GM19025 (cell line): ENCODE results near the gene POPDC2.
"Not testable (repeated sequence)": the region's sequence is repeated elsewhere in the genome, so short reads cannot be mapped to it uniquely, and the experiment has no call there.

Experiments used
- ATAC-seq: cut with Tn5 transposase; IDR thresholded peaks from one replicate; pipeline ENCODE4 v1.9.1; 2021; ENCODE audit warnings: mild to moderate bottlenecking, low read depth, moderate library complexity; ENCODE audit not compliant: unreplicated experiment

The POPDC2 gene

DNA sequence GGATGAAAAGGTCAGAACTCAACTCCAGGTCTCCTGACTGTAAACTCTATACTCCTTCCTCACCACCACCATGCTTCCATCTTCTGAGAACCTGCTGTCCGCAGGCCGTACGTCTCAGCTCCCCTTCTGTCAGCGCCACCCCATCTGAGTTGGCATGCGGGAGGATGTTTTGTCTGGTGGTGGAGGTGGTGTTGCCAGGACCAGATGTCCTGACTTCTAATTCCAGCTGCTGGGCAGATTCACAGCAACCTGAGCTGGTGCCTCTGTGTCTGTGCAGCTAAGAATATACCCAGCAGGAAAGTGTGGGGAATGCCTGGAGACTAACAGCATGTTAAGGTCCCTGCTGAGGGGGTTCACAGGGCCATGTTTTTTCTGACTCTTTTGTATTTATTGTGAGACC, 39.5 kb downstream of the POPDC2 start:
- no peak for ATAC-seq

DNA sequence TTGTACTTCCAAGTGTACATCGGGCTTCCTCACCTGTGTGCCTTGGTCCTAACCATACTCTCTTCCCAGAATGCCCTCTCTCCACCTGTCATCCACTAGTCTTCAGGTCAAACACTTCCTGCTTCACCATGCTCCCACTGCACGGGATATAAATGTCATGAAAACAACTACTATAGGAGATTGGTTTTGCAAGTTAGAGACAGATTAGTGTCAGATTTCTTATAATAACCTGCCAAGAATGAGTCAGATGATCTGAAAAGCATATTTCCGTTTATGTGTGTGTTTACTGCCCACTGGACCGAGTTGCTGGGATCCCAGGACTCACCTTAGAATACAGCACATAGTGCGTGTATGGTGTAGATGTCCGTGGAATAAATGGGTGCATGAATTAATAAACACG, 41.3 kb downstream of the POPDC2 start:
- ATAC-seq, result no peak

GRCh38 chr3:119616056-119616455, 44.3 kb downstream of the POPDC2 start:
- ATAC-seq, result no peak

GRCh38 chr3:119613872-119614271, 46.5 kb downstream of the POPDC2 start:
- ATAC-seq, result peak; percentile 41

- peak; percentile 62 for ATAC-seq
Measured at GRCh38 chr3:119613201-119613600, 47.2 kb downstream of the POPDC2 start.

DNA sequence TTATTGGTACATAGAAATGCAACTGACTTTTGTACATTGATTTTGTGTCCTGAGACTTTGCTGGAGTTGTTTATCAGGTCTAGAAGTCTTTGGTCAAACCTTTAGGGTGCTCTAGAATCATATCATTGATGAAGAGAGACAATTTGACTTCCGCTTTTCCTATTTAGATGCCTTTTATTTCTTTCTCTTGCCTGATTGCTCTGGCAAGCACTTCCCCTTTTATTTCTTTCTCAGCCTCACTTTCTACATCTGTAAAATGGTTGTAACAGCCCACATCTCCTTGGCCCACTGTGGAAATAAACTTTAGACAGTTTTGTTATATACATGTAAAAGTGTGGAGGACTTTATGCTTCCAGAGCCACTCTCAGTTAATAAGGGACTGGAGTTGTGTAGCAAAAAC, 48.7 kb downstream of the POPDC2 start:
- no peak for ATAC-seq

DNA sequence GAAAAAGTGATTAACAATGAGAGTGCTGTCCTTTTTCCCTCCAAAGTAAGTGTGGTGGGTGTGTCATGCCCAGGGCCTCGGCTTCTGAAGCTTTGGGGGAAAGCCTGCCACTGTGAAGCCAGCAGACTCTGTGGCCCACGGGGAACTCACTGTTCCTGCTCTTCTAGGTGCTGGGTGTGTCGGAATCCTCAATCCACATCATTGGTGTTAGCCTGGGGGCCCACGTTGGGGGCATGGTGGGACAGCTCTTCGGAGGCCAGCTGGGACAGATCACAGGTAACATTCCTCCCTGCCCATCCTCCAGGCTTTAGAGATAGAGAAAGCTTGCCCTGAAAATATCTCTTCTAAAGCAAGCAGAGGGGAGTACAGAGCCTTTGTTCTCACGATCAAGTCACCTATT, 51.1 kb downstream of the POPDC2 start:
- ATAC-seq, result no peak

DNA sequence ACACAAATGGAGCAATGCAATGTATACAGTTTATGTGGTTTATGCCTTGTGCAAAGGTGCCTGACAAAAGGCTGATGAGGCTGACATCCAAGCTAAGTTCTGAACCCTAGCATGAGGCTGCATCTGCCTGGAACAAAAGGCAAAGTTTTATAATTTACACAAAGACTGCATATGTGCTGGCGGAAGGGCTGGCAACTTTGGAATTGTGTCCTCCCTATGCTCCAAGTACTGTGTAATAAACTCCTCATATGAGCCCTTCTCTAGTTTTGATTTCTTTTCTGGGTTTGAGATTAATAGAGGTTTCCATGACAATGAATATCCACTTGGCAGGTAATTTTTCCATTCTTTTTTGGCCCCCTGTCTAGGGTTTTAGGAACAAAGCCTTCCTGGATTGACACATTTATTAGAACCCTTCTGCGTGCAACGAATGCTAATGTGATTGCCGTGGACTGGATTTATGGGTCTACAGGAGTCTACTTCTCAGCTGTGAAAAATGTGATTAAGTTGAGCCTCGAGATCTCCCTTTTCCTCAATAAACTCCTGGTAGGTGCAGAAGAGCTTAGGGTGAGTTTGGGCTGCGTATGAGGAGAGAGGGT, 51.9 kb downstream of the POPDC2 start:
- ATAC-seq, result no peak

DNA sequence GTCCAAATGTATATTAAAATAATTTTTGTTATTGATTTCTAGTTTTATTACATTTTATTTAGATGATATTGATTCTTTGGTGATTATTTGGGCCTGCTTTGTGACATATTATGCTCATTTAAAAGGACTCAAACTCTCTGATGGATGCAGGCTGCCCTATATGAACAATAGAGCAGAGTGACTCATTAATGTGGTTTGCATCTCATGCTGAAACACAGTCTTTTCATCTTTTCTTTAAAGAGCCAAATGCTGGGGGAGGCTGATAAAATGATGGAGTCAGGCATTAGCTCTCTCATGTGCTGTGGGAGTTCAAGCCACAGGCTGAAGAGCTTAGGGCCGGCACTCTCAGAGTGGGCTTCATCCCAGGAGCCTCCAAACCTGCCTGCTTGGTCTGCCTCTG, 55.5 kb downstream of the POPDC2 start:
- no peak for ATAC-seq

- ATAC-seq, result no peak
Measured at GRCh38 chr3:119602676-119603075, 57.7 kb downstream of the POPDC2 start.

- ATAC-seq, result peak; percentile 10
Measured at GRCh38 chr3:119601154-119601553, 59.2 kb downstream of the POPDC2 start.

DNA sequence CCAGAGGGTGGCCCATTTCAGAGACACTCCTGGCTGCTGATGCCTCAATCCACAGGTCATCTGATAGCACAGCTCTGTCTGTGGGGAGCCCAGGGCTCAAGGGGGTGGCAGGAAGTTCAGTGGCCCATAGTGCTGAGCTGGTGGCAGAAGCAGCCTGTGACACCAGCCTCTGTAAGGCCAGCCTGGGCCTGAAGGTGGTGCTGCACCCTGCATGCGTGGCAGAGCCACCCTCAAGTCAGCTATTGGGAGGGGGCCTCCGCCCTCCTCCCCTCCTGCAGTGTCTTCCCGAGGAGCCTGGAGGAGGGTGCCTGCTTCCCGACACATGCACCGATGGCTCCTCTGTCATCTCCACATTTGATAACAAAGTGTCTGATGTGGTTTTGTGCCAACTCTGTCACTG, 59.7 kb downstream of the POPDC2 start:
- ATAC-seq, result peak; percentile 62

- no peak for ATAC-seq
Measured at GRCh38 chr3:119599558-119600174, 60.7 kb downstream of the POPDC2 start.

GRCh38 chr3:119598410-119599098, 61.8 kb downstream of the POPDC2 start:
- ATAC-seq, result peak; percentile 46

GRCh38 chr3:119597548-119598288, 62.7 kb downstream of the POPDC2 start, which contains the start of gene PLA1A:
PLA1A (plus strand) TSS chr3:119597885; CDS start chr3:119597914, 29 bp downstream.
- ATAC-seq, result no peak

DNA sequence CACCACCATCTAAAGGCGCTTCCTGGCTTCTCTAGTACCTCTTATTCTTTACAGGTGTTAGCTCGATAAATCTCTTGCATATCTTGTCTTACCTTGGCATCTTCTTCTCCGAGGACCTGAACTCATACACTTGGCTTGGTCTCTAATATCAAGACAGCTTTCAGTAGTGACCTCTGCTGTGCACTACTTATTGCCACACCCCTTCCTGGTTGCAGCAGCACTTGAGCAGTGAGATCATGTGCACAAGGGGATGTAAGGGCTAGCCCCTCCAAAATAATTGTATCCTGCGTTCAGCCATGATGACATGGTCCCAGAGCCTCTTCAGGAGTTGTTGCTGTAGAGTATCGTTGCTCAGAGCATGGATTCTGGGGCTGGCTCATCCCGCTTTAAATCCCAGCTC, 64.0 kb downstream of the POPDC2 start:
- ATAC-seq, result no peak

DNA sequence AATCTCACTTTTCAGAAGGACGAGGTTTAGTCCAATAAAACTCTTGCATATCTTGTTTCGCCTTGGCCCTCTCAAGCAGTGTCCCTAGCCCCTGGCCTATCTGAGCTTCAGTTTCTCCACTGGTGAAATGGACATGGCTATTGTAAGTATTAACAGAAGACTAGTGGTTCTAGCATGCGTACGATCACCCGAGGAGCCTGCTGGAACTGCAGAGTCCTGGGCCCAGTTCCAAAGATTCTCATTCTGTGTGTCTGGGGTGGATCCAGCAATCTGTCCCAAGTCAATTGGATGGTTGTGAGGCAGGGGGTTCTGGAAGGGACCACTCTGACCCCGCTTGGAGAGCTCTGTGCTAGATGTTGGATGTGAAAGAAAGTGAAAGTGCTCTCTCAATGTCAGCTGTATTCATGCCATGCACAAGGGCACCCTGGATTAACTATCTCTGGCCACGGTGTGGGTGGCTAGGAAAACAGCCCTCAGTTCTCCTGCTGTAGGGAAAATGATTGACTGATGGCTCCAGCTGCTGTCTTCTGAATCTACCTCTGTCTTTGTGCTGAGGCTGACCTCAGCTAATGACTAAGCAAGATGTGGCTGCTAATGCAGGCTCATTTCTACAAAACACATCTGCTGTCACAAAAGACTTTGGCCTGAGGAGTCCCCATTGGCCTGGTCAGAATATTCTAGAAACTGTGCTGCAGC, 64.6 kb downstream of the POPDC2 start:
- no peak for ATAC-seq

DNA sequence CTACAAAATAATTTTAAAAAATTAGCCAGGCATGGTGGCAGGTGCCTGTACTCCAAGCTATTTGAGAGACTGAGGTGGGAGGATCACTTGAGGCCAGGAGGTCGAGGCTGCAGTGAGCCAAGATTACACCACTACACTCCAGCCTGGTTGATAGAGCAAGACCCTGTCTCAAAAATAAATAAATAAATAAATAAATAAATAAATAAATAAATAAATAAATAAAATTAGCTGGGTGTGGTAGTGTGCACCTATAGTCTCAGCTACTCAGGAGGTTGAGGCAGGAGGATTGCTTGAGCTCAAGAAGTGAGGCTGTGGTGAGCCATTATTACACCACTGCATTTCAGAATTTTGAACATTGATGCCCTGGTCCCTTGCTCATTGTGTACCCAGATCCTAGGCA, 65.5 kb downstream of the POPDC2 start:
- not testable (repeated sequence) for ATAC-seq

DNA sequence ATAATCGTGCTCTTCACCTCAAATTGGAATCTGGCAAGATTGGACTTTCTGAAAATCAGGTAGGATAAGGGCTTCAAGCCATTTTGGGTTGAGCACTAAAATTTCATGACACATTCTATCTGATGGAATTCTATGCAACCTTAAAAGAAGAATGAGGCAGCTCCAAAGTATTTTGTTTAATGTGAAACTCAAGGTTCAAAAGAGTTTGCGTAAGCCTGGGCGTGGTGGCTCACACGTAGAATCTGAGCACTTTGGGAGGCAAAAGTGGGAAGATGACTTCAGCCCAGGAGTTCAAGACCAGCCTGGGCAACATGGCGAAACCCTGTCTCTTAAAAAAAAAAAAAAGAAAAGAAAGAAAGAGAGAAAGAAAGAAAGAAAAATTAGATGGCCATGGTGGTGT, 66.3 kb downstream of the POPDC2 start:
- no peak for ATAC-seq

DNA sequence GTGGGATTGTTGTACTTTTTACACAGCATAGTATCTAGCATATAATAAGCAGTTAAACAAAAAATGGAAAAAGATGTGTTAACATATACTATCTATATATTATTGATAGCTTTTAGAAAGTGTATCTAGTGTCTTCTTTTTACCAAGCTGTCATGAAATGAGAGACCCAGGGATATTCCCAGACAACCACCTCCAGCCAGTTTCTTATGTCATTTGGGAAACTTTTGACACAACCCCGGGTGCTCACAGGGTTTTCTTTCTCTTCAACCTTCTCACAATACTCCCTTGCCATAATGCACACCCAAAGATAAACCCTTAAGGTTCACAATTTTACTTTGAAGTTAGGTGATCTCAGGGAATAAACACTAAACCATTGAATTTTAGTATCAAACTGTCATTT, 67.5 kb downstream of the POPDC2 start:
- ATAC-seq, result no peak
